ENCODE results near the gene RXRB.

GRCh38 chr6:33213166-33213988 is 12.9 kb upstream of the RXRB start:
- TF ChIP-seq POLR2AphosphoS5 (IDR thresholded peaks at IDR 0.05; ENCODE audit: low read depth, low read length) (no peak), POLR2A (IDR thresholded peaks at IDR 0.05; ENCODE audit: low read depth, low read length) (peak; percentile 11; the same call in 1 of the 2 replicates), SPI1 (IDR thresholded peaks at IDR 0.05; ENCODE audit: low read depth, low read length) (peak; percentile 59), TAF1 (IDR thresholded peaks at IDR 0.05; ENCODE audit: low read depth, low read length) (no peak), PAX5 (IDR thresholded peaks at IDR 0.05; ENCODE audit: insufficient read depth, low read length, severe bottlenecking) (no peak), POU2F2 (IDR thresholded peaks at IDR 0.05; ENCODE audit: low read depth, low read length) (no peak)
